Prostate gland (tissue), 2 donors: ENCODE results near the gene CEACAM21. TPM values are rescaled to one million over a fixed set of nuclear protein-coding genes. Genes with fewer than 3 reads are reported as not detected.

Experiments
- DNase-seq: peaks from one replicate; pipeline ENCODE4 v3.0.0-alpha.2; 2019; ENCODE audit warnings: low spot score
- H3K27ac ChIP-seq, 2 donors: fragments of 200-600 bp; sonication (generic); 2 replicates each; pipeline ENCODE4 v1.5.1; 2017 to 2019
- H3K27me3 ChIP-seq: fragments of 200-600 bp; sonication (generic); replicated peaks from 2 replicates; pipeline ENCODE4 v1.5.1; 2019; ENCODE audit not compliant: insufficient read depth
- H3K36me3 ChIP-seq, 2 donors: fragments of 200-600 bp; sonication (generic); 1 replicate in 1 of 2; 2 replicates in 1 of 2; pipeline versions ENCODE4 v1.5.1 to v1.8.1; 2017 to 2019
- H3K4me1 ChIP-seq: fragments of 200-600 bp; sonication (generic); replicated peaks from 2 replicates; pipeline ENCODE4 v1.5.1; 2019
- H3K4me3 ChIP-seq, 2 donors: fragments of 200-600 bp; sonication (generic); 2 replicates each; pipeline ENCODE4 v1.5.1; 2017 to 2019
- H3K9me3 ChIP-seq: fragments of 200-600 bp; sonication (generic); 2 replicates; pipeline ENCODE4 v1.5.1; 2017
- POLR2A ChIP-seq: fragments of 450-650 bp; IDR thresholded peaks from one replicate; pipeline ENCODE4 v1.6.1; 2016; ENCODE audit warnings: antibody characterized with exemption, mild to moderate bottlenecking
- POLR2AphosphoS5 ChIP-seq: sonication (generic); formaldehyde crosslinking; IDR thresholded peaks from one replicate; pipeline ENCODE4 v1.6.1; 2017; ENCODE audit warnings: antibody characterized with exemption
- WGBS: methylation state at CpG from one replicate; pipeline ENCODE4 v1.1.5; 2018; 5-methylcytosine and 5-hydroxymethylcytosine counted together
- intact Hi-C: fragments of 100-400 bp; cut with DNase I; formaldehyde crosslinking; loops from one replicate; pipeline ENCODE4 v1.14.2; 2022
- total RNA-seq, 2 donors: library from RNA; depleted of rRNA; stranded (reverse); fragments of >200 nt; gene quantifications; one replicate each; pipeline ENCODE4 v1.1.0, GENCODE V29; 2016
- TF ChIP-seq, protein P1 (sequence below), 4 experiments: fragments of 200-600 bp in 2 of 4; fragments of 450-650 bp in 2 of 4; sonication (generic) in 2 of 4; IDR thresholded peaks; 1 replicate in 3 of 4; 2 replicates in 1 of 4; pipeline ENCODE4 v1.5.1; 2016 to 2019; ENCODE audit warnings: antibody characterized with exemption in 4 of 4, mild to moderate bottlenecking in 2 of 4, moderate library complexity in 2 of 4

The CEACAM21 gene
- total RNA-seq, 2 donors from 2014 or later: 1.5 TPM; not detected in 1

DNA sequence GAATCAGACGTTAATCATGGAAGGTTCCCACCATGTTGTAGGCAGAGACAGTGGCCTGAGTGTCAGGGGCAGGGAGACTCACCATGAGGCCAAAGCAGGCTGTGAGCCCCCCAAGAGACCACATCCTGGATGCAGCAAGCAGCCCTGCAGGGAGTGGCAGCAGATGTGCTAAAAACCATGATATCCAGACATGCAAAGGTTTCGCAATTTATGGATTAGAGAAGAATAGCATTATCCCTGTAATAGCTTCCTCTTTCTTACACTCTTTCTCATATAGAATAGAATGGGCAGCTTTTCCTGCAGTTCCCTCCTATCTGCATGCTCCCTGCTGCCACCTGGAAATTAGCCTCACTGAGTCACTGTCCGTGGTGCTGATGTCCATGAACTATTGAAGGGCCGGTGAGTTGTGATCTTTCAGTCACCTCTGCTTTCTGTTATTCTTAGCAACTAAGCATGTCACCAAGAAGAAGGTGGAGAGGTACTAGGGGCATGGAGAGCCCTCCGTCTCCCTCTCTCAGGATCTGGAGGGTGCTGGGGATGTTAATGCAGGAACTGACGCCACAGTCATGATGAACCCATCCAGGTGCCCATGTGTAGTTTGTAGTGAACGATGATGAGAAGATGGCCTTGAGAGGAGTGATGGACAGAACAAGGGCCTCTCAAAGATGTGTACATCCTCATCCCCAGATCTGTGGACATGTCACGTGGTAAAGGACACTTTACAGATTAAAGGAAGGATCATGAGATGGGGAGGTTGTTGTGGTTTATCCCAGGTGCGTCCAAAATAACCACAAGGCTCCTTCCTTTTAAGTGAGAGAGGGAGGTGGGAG, 41.0 kb downstream of the CEACAM21 start:
- Histone ChIP-seq H3K4me1 (no peaks in the 10 kb centered on the region), H3K9me3 (no peaks in the 10 kb centered on the region), H3K27ac (no peak overlapping the region), H3K36me3 (no peaks in the 10 kb centered on the region), H3K4me3 (no peak overlapping the region), H3K27me3 (peaks cover 3% of the 10 kb centered on the region)
- DNase-seq: no peak
- WGBS: 39% methylated on average over 9 of the region's 9 CpGs
- no peak for TF ChIP-seq POLR2A
- TF ChIP-seq POLR2AphosphoS5: no peak
- TF ChIP-seq, protein P1, sequence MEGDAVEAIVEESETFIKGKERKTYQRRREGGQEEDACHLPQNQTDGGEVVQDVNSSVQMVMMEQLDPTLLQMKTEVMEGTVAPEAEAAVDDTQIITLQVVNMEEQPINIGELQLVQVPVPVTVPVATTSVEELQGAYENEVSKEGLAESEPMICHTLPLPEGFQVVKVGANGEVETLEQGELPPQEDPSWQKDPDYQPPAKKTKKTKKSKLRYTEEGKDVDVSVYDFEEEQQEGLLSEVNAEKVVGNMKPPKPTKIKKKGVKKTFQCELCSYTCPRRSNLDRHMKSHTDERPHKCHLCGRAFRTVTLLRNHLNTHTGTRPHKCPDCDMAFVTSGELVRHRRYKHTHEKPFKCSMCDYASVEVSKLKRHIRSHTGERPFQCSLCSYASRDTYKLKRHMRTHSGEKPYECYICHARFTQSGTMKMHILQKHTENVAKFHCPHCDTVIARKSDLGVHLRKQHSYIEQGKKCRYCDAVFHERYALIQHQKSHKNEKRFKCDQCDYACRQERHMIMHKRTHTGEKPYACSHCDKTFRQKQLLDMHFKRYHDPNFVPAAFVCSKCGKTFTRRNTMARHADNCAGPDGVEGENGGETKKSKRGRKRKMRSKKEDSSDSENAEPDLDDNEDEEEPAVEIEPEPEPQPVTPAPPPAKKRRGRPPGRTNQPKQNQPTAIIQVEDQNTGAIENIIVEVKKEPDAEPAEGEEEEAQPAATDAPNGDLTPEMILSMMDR (IDR thresholded peaks at IDR 0.05): no peak
- intact Hi-C loops: no loop called here

DNA sequence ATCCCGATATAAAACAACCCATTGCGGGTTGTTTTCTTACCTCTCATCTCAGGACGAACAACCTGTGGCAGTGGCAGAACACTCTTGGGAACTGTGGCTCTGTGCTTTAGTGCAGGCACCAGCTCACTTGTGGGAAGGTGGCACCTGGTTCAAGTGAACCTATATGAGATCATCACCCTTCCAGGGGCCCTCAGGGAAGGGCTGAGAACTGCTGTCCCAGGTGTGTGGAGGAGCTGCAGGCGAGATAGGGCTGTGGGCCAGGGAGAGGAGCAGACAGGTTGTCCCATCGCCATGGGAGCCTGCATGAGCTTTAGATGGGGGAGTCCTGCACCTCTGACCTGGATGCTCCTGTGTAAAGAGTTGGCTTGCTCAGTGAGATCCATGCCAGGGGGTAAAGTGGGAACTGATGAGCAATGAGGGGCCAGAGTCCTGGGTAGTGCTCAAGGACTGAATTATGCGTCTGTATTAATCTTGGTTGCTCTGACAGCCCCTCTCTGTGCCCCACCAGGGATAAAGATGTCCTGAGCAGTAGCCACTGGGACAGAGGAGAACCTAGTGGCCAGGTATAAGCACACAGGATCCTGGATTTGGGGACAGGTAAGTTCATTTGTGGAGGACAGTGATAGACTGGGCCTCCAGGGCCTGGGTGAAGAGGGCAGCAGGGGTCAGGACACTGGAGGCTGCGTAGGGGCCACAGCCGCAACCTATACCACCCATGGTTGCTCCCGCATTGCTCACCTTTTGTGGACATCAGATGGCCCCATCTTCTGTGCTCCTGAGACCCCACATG, 42.2 kb downstream of the CEACAM21 start:
- TF ChIP-seq, protein P1 (IDR thresholded peaks at IDR 0.05): no peak
- no peak for TF ChIP-seq POLR2AphosphoS5
- TF ChIP-seq POLR2A: no peak
- H3K27me3 ChIP-seq: peaks cover 3% of the 10 kb centered on the region
- no peak overlapping the region for H3K27ac ChIP-seq
- no peak for DNase-seq
- no peaks in the 10 kb centered on the region for H3K36me3 ChIP-seq
- H3K4me1 ChIP-seq: no peaks in the 10 kb centered on the region
- WGBS: 80% methylated on average over 9 of the region's 9 CpGs
- intact Hi-C loops: no loop called here
- H3K9me3 ChIP-seq: no peaks in the 10 kb centered on the region
- H3K4me3 ChIP-seq: no peak overlapping the region

DNA sequence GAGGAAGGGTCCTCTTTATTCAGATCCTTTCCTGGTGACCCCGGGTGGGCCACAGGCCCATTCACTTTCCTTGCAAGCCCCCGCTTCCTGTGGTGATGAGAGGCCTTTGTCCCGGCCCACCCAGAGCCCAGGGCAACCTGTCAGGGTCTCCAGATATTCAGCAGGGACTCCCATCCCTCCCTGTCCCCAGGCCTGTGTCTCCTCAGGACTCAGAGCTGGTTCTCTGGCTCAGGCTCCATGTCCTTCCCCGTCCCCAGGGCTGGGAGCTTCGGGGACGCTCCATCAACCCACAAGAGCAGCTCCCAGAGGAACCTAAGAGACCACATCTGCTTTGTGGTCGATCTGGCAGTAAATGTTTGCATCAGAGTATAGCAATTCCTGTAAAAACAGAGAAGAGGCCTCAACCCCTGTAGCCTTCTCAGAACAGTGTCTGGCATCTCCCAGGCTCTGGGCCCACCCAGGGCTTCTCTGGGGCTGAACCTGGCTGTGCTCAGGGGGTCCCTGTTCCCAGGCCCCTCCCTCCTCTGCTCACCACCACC, 43.1 kb downstream of the CEACAM21 start:
- no peaks in the 10 kb centered on the region for H3K4me1 ChIP-seq
- 54% methylated on average over 7 of the region's 7 CpGs for WGBS
- H3K27me3 ChIP-seq: peaks cover 3% of the 10 kb centered on the region
- DNase-seq: no peak
- TF ChIP-seq POLR2AphosphoS5: no peak
- no peak for TF ChIP-seq POLR2A
- TF ChIP-seq, protein P1 (IDR thresholded peaks at IDR 0.05): no peak
- intact Hi-C loops: no loop called here
- H3K9me3 ChIP-seq: no peaks in the 10 kb centered on the region
- H3K36me3 ChIP-seq: no peaks in the 10 kb centered on the region
- H3K27ac ChIP-seq: no peak overlapping the region
- H3K4me3 ChIP-seq: no peak overlapping the region

DNA sequence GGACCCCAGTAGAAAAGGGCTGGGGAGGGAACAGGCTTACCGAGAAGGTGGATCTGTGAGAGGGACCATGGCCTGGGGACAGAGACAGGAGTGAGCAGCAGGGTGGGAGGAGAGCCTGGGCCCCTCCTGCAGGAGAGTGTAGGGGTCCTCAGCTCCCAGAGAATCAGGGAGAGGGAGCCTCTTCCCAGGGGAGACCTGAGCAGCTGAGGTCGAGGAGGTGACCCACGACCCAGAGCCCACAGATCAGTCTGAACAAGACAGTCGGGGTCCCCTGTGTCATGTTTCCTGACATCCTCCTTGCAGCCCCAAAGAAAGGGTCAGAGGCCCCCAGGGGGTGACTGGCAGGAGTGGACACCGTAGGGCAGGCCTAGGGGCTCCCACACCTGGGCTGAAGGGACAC, 44.2 kb downstream of the CEACAM21 start:
- no peak overlapping the region for H3K27ac ChIP-seq
- H3K36me3 ChIP-seq: no peaks in the 10 kb centered on the region
- intact Hi-C loops: no loop called here
- 71% methylated on average over 5 of the region's 5 CpGs for WGBS
- peaks cover 3% of the 10 kb centered on the region for H3K27me3 ChIP-seq
- TF ChIP-seq, protein P1 (IDR thresholded peaks at IDR 0.05): no peak
- H3K9me3 ChIP-seq: no peaks in the 10 kb centered on the region
- H3K4me1 ChIP-seq: no peaks in the 10 kb centered on the region
- H3K4me3 ChIP-seq: no peak overlapping the region
- no peak for DNase-seq
